Measurements from ENCODE around the gene NPAS3.

Gene NPAS3

DNA sequence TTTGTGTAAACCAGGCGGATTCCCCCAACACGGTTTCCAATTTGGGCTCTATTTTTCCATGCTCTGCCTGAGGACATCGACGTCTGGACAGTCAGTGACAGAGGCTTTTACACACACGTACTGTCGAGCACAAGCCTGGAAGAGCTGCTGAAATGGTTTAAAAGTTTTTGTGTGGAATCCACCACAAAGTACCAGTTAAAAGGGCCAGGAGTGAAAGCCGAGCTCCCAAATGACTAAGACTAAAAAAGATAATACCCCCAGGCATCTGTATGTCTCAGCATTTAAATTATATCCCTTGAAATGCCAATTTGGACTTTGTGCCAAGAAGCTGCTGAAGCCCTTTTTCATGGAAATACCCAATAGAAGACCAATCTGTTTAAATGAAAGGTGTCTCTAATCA, 839.0 kb downstream of the NPAS3 start:
- no peak overlapping the region for H3K27ac ChIP-seq
- TF ChIP-seq, protein P1, sequence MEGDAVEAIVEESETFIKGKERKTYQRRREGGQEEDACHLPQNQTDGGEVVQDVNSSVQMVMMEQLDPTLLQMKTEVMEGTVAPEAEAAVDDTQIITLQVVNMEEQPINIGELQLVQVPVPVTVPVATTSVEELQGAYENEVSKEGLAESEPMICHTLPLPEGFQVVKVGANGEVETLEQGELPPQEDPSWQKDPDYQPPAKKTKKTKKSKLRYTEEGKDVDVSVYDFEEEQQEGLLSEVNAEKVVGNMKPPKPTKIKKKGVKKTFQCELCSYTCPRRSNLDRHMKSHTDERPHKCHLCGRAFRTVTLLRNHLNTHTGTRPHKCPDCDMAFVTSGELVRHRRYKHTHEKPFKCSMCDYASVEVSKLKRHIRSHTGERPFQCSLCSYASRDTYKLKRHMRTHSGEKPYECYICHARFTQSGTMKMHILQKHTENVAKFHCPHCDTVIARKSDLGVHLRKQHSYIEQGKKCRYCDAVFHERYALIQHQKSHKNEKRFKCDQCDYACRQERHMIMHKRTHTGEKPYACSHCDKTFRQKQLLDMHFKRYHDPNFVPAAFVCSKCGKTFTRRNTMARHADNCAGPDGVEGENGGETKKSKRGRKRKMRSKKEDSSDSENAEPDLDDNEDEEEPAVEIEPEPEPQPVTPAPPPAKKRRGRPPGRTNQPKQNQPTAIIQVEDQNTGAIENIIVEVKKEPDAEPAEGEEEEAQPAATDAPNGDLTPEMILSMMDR (IDR thresholded peaks at IDR 0.05), result no peak
- TF ChIP-seq ZFX (IDR thresholded peaks at IDR 0.05; ENCODE audit: borderline replicate concordance), result no peak

DNA sequence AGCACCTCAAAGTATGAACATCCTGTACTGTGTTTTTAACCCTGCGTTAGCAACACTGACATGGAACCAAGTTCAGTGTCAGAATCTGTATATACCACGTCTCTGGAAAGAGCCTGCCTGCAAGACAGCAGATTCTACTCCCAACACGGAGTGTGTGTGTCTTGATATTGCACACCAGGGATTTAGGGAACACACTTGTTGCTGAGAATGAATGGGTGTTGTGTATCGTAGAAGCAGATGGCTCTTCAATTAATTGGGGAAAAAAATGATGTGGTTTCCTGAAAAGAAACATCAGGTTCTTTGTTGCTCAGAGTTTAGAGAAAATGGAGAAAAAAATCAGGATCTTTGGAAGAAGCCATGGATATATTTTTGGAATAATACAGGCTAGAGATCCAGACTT, 841.4 kb downstream of the NPAS3 start:
- TF ChIP-seq, protein P1 (IDR thresholded peaks at IDR 0.05), result no peak
- TF ChIP-seq ZFX (IDR thresholded peaks at IDR 0.05; ENCODE audit: borderline replicate concordance), result no peak
- no peak overlapping the region for H3K27ac ChIP-seq

DNA sequence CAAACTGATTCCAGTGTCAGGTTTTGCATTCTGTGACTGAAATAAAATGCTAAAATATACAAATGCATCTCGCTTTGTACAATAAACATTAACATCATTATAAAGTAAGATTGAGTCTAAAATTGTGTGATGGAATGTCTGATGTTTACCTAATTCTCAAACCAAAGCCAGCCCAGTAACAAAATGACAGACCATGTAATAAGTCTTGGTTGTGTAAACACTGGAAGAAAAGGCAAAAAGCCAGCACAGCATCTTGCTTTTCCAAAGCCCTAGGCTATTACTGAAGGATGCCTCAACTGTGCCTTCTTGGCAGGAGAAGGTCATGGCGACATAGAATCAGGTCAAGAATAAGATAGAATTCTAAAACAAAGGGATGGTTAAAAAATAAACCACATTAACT, 842.6 kb downstream of the NPAS3 start:
- TF ChIP-seq, protein P1 (IDR thresholded peaks at IDR 0.05), result no peak
- TF ChIP-seq ZFX (IDR thresholded peaks at IDR 0.05; ENCODE audit: borderline replicate concordance), result no peak
- H3K27ac ChIP-seq, result no peak overlapping the region

DNA sequence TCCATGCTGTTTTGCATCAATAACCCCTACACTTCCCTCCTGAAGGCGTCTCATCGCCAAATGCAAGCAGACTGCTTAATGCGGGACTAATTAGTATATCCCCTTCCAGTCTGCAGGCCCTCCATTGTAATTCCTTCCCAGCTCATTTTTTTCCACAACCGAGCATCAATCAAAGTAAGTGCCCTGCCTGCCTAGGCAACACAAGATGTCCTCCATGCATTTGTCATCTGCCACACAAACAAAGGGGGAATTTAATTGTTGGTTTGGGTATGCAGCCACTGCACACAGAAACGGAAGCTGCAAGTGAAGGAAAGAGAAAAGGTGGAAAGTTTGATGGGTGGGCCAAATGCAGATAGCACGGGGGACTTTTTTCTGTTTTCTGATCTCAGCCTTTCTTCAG, 844.2 kb downstream of the NPAS3 start:
- no peak overlapping the region for H3K27ac ChIP-seq
- no peak for TF ChIP-seq ZFX (IDR thresholded peaks at IDR 0.05; ENCODE audit: borderline replicate concordance)
- TF ChIP-seq, protein P1 (IDR thresholded peaks at IDR 0.05), result no peak

DNA sequence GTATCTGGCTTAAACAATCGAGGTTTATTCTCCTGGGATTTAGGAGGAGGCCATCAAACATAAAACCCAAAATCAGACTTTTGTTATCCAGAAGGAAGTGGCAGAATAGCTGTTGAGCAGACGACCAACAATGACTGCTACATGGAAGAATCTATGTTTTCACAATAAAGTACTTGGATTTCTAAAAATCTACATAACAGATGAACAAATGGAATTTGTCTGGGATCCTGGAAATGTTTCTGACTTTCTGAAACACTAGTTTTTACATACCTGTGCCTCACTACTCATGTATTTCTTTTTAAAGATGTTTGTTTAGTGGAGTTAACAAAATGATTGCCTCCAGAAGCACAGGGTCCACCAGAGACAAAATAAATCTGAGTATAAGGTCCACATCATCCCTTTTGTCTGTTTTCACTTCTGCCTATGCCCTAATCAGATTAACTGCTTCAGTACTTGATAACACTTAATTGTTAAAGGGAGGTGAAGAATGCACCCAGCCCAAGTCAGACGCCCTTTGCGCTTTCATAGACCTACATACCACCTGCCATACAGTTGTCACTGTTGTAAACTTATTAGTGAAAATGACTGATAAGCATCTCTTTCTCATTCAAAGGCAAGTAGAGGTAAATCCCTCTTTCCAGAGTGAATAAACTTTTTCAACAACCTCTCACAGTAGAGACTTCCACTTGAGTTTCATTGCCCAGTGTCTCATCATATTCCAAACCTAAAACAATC, 847.6 kb downstream of the NPAS3 start:
- no peak overlapping the region for H3K27ac ChIP-seq
- TF ChIP-seq, protein P1 (IDR thresholded peaks at IDR 0.05), result no peak
- TF ChIP-seq ZFX (IDR thresholded peaks at IDR 0.05; ENCODE audit: borderline replicate concordance), result no peak

DNA sequence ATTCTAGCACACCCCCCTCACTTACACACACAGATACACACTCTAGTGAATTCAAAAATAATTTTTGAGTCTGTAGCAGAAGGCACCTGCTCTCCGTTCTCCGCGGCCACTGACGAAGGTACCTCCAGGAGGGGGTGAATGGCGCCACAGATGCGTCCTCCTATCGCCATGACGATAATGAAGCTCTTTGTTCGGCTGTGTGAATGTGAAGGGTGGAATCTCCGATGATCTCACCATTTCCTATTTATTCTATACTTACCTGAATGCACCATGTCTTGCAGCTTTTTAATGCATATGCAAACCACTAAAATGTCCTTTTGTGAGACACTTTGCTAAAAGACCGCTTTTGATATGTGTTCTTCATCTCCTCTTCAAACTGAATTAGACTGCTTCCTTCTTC, 849.5 kb downstream of the NPAS3 start:
- no peak overlapping the region for H3K27ac ChIP-seq
- TF ChIP-seq ZFX (IDR thresholded peaks at IDR 0.05; ENCODE audit: borderline replicate concordance), result no peak
- TF ChIP-seq, protein P1 (IDR thresholded peaks at IDR 0.05), result no peak

DNA sequence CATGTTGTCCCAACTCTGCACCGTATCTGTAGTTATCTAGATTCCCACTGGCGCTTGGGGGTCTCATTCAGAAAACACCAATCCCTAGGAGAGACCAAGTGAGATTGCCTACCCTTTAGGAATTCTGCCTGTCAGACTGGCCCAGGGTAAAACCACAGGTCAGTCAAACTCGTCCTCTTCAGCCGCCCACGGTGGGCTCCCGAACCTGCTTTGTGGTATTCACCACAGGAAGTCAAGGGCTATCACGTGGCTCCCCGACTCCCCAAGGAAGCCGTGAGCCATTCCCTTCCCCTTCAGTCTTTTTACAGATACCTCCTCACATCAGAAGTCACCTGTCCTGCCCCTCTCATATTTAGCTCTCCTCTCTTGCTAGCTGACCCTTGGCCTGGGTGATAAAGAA, 852.3 kb downstream of the NPAS3 start:
- TF ChIP-seq, protein P1 (IDR thresholded peaks at IDR 0.05), result no peak
- TF ChIP-seq ZFX (IDR thresholded peaks at IDR 0.05; ENCODE audit: borderline replicate concordance), result no peak
- no peak overlapping the region for H3K27ac ChIP-seq

Data from 22Rv1 (cell line).